T47D (cell line): ENCODE data around the gene FXYD1.

Source experiments
- DNase-seq, 2 experiments: peaks; one replicate each; pipeline versions ENCODE4 v3.0.0 to v3.0.0-alpha.2; 2011 to 2012; ENCODE audit warnings: low read depth in 1 of 2, low spot score in 1 of 2
- JUND ChIP-seq: IDR thresholded peaks from 2 replicates; pipeline ENCODE4 v1.6.1; 2012; ENCODE audit warnings: low read depth
- in situ Hi-C: cut with HindIII; loops from 2 replicates; pipeline ENCODE4 v1.10.0; 2016; ENCODE audit warnings: low sequenced_read_pairs, low pct_unique_long_range_greater_than_20kb

Gene FXYD1

DNA sequence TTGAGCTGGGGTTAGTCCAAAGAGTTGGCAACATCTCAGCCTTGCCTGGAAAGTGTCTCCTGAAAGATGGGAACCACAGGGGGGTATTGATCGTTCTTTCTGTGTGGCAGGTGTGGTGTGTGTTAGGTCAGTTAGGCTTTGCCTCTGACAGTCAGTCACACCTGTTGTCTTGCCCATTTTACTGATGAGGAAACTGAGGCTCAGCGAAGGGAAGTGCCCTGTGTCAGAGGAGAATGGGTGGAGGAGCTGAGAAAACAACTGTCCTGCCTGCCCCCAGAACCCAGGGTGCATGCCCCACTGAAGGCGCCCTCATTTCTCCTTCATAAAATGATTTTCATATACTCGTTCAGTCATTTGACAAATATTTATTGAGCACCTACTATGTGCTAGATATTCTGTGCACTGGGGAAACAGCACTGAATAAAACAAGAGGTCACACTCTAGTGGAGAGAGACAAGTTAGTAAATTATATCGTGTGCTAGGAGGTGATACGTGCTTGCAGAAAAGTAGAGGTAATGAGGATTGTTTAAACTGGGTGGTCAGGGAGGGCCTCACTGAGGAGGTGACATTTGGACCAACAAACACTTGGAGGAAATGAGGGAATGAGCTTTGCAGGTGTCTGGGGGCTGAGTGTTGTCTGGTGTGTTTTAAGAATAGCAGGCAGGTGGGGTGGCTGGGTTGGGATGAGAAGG lies 17.5 kb downstream of the FXYD1 start:
- no peak for TF ChIP-seq JUND
- DNase-seq, result no peak
- in situ Hi-C loops, result no loop called here

DNA sequence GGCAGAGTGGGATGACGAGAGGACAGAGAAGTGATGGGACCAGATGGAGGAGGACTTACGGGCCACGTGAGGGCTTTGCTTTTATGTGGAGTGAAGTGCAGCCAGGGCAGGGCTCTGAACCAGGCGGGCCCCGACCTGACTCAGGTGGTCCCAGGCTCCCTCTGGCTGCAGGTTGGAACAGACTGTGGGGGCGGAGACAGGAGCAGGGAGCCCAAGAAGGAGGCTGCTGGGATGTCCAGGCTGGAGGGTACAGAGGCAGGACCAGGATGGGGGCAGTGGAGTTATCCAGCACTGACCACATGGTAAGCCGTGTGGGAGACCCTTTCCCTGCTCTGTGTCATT lies 18.0 kb downstream of the FXYD1 start:
- TF ChIP-seq JUND, result no peak
- DNase-seq, result no peak
- in situ Hi-C loops, result no loop called here

DNA sequence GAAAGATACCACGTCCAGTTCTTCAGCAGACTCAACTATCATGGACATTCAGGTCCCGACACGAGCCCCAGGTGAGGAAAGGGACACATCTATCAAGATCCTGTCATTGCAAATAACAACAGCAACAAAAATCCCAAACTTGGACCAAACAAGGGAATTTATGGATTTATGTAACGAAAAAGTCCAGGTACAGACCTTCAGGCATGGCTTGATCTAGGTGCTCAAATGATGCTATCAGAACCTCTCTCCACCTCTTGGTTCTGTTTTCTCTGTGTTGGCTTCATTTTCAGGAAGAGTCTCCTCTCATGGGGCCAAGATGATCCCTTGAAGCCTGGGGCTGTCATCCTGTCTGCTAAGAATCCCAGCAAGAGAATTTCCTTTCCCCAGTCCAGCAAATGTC lies 18.8 kb downstream of the FXYD1 start:
- no peak for TF ChIP-seq JUND
- in situ Hi-C loops, result no loop called here
- DNase-seq, result no peak

DNA sequence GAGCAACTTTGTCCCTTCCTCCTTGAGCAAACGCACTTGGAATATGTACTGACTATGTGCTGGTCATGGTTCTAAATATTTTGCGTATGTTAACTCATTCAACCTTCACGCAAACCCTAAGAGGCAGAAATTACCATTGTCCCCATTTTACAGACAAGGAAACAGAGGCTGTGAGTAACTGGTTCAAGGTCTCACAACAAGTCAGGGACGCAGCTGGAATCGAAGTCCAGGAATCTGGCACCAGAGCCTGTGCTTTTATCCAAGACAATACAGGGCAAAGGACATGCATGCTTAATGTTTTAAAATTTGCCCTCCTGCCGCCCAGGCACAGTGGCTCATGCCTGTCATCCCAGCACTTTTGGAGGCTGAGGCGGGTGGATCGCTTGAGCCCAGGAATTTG lies 21.0 kb downstream of the FXYD1 start:
- no peak for DNase-seq
- no peak for TF ChIP-seq JUND
- in situ Hi-C loops, result no loop called here

DNA sequence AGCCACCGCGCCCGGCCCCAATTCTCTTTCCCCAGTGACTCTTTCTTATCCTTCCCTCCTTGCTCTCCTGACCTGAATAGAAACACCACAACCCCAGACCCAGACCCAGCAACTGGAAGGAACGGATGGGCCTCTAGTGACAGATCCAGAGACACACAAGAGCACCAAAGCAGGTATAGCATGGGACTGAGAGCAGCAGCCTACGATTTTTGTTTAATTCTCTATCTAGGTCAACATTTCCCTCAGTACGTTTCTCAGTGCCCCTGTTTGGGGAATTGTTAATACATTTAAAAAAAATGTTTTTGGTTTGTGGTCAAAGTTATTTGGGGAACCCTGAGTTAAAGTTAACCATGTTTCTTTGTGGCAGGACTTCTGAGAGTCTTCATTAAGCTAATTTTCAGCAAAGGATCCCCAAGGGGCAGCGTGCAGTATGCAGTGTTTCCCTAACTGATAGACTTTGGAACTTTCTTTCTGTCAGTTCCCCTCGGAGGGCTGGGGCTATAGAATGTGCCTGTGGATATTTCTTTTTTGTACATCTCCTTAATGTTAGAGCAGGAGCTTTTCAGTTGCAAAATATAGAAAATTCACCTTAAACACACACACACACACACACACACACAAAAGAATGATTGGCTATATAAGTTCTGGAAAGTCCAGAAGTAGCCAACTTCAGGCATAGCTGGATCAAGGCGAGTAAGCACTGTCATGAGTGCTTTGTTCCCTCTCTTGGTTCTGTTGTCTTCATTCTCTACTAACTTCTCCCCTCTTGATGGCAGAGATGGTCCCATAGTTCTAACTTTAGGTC lies 22.2 kb downstream of the FXYD1 start:
- no peak for DNase-seq
- no peak for TF ChIP-seq JUND
- in situ Hi-C loops, result no loop called here

DNA sequence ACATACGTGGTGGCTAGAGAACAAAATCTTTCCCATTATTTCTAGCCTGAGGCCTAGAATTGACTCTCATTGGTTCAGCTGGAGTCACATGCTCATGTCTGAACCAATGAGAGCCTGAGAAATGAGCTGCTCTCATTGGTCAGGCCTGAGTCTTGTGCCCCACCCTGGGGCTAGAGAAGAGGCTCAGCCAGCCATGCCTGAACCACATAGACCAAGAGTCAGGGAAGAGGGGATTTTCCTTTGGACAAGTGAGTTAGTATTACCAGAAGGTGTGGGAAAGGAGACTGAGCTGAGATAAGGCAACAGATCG lies 22.8 kb downstream of the FXYD1 start:
- in situ Hi-C loops, result no loop called here
- no peak for TF ChIP-seq JUND
- DNase-seq, result no peak

DNA sequence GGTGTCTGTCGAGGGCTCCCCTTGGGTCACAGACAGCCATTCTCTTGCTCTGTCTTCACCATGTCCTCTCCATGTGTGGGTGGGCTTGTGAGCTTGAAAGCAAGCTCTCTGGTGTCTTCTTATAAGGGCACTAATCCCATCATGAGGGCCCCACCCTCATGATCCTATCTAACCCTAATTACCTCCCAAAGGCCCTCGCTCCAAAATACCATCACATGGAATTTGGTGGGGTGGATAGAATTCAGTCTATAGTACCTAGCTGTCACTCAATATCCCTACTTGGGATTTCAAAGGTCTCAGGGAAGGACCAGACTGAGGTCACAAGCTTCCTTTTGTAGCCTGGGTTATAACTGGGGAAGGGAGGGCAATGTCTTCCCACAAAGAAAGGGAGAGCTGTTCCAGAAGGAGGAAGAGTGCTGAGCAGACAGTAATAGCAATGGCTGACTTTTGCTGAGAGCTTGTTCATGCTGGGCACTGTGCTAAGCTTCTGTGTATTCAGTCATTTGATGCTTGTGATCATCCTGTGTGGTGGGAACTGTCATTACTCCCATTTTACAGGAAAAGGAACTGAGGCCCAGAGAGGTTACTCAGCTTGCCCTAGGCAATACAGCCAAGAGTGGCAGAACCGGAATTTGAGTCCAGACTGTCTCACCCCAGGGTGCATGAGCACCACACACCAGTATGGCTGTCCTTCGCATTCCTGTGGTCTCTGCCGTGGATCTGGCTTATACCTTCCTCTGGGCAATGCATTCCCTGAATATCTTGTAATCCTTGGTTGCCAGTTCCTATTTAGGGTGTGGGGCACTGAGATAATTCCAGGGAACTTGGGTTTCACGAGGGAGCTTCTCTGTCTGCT lies 24.1 kb downstream of the FXYD1 start:
- in situ Hi-C loops, result no loop called here
- TF ChIP-seq JUND, result no peak
- peak in 1 of 2 experiments; percentile 96 for DNase-seq

DNA sequence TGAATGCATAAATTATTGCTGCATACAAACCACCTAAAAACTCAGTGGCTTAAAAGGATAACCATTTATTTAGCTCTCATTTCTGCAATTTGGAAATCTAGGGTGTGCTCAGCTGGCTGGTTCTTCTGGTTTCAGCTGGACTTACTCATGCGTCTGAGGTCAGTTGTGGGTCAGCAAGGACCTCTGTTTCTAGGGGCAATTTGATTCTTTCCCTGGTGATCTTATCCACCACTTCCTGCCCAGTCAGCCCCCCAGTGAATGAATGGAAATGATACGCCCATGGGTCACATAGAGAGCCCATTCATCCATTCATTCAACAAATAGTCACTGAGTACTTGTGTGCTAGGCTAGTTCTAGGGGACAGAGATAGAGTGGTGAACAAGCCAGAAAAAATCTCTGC lies 25.8 kb downstream of the FXYD1 start:
- in situ Hi-C loops, result no loop called here
- no peak for TF ChIP-seq JUND
- DNase-seq, result peak in 1 of 2 experiments; percentile 51

DNA sequence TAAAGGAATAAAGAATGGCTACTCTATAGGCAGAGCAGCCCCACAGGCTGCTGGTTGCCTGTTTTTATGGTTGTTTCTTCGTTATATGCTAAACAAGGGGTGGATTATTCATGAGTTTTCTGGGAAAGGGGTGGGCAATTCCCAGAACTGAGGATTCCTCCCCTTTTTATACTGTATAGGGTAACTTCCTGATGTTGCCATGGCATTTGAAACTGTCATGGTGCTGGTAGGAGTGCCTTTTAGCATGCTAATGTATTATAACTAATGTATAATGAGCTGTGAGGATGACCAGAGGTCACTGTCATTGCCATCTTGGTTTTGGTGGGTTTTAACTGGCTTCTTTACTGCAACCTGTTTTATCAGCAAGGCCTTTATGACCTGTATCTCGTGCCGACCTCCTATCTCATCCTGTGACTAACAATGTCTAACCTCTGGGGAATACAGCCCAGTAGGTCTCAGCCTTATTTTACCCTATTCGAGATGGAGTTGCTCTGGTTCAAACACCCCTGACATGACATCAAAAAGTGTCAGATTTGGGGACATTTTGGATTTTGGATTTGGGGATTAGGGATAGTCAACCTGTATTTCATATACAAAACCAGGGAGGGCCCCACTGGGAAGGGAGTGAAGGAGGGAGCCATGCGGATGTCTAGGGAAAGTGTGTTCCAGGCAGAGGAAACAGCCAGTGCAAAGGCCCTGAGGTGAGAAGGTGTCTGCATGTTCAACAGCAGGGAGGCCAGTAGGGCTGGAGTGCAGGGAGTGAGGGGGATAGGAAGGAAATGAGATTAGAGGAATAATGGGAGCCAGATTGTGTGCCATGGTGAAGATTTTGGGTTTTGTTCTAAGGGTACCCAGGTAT lies 26.8 kb downstream of the FXYD1 start:
- DNase-seq, result no peak
- in situ Hi-C loops, result no loop called here
- TF ChIP-seq JUND, result no peak

DNA sequence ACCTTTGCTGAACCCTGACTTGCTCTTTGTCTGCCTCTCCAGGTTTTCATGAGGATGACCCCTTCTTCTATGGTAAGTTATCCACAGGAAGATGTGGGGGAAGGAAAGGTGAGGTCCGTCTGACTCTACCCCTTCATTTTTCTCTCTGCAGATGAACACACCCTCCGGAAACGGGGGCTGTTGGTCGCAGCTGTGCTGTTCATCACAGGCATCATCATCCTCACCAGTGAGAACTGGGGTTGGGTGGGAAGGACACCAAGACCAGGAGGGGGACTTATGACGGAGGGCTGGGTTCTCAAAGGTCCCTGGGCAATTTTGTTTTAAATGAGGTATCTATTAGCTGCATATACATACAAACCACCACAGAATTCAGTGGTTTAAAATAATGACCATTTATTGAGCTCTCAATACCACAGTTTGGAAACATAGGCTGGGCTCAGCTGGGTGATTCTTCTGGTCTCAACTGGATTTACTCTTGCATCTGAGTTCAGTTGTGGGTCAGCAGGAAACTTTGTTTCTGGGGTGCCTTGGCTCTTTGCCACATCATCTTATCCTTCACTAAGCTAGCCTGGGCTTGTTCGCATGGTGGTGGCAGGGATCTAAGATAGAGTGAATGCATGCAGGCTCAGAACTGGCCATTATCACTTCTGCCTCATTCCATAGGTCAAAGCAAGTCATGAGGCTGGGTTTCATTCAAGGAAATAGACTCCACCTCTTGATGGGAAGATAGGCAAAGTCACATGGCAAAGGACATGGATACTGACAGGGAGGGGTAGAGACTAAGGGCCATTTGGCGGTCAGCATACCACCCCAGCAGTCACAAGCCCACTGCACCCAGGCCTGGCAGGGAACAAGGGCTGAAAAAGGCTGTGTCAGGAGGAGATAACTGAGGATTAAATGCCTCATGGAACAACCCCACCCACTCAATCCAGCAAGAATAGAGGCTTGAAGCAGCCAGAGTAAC lies 27.8 kb downstream of the FXYD1 start:
- DNase-seq, result no peak
- in situ Hi-C loops, result no loop called here
- no peak for TF ChIP-seq JUND
